ENCODE results near the gene TPST1. TPM values are rescaled to one million over a fixed set of nuclear protein-coding genes. Genes with fewer than 3 reads are reported as not detected.
"Not testable (repeated sequence)": the region's sequence is repeated elsewhere in the genome, so short reads cannot be mapped to it uniquely, and the experiment has no call there.

TPST1 gene
- total RNA-seq, 4 donors from 2014 or later, result 24.5 to 60.4 (median 28.2) TPM

DNA sequence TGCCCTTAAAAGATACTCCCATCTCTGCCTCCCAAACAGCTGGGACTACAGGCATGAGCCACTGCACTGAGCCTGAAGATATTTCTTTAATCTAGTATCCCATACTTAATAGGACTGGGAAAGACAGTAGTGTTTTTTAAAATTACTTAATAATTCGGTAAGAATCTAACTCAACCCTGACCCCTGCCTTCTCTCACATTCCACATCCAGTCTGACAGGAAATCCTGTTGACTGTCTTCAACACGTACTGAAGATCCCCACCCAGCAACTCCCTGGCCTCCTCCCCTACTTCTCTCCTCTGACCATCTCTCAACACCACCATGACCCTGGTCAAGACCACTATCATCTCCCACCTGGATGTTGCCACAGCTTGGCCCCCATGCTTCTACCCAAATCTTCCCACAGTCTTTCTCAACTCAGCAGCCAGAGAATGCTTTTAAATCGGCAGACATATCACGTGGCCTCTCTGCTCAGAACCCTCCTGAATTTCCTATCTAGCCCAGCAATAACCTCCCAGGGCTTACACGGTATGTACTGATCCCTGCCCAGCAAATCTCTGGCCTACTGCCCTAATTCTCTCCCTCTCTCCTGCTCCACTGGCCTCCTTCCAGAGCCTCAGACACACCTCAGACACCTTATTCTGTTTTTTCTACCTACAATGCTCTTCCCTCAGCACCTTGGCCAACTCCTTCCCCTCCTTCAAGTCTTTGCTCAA, 180.2 kb downstream of the TPST1 start:
- H3K36me3 ChIP-seq, result not testable (repeated sequence)

DNA sequence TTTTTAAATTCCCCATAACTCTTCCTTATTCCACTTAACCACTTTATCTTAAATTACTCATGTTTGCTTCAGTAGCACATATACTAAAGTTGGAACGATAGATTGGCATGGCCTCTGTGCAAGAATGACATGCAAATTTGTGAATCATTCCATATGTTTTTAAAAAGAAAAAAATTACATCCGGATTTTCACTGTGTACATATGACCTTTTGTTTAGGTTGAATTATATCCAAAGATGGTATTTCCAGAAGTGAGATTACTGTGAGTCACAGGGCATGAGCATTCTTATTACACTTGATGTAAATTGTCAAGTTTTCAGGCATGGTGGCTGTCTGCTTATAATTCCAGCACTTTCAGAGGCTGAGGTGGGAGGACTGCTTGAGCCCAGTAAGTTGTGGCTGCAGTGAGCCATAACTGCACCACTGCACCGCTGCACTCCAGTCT, 190.0 kb downstream of the TPST1 start:
- H3K36me3 ChIP-seq; H3K27me3 ChIP-seq; DNase-seq; H3K9me3 ChIP-seq; H3K4me1 ChIP-seq; H3K4me3 ChIP-seq (replicated peaks in 1 of 3); intact Hi-C loops (cut with DNase I); H3K27ac ChIP-seq: not testable (repeated sequence)
- 81 to 90% methylated on average over 3 of the region's 3 CpGs for WGBS, 2 donors

More for the DNA sequence above, 180.2 kb downstream of the TPST1 start:
- H3K27me3 ChIP-seq; H3K4me3 ChIP-seq (replicated peaks in 1 of 3); intact Hi-C loops (cut with DNase I); H3K4me1 ChIP-seq; H3K27ac ChIP-seq; H3K9me3 ChIP-seq: not testable (repeated sequence)
- WGBS, 2 donors, result 56 to 57% methylated on average over 5 of the region's 5 CpGs
- DNase-seq, result peak; percentile 46 to 51

DNA sequence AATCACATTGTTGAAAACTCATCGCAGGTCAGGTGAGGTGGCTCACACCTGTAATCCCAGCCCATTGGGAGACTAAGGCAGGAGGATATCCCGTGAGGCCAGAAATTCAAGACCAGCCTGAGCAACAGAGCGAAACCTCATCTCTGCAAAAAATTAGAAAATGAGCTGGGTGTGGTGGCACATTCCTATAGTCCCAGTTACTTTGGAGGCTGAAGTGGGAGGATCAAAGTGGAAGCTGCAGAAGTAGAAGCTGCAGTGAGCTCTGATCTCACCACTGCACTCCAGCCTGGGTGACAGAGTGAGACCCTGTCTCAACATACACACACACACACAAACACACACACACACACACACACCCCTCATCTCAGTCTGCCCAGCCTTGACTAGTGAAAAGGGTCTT, 190.9 kb downstream of the TPST1 start:
- WGBS, 2 donors, result 96 to 100% methylated on average over 3 of the region's 3 CpGs
- H3K27me3 ChIP-seq; intact Hi-C loops (cut with DNase I): not testable (repeated sequence)

GRCh38 chr7:66398841-66399240, 193.7 kb downstream of the TPST1 start:
- 88 to 95% methylated on average over 5 of the region's 5 CpGs for WGBS, 2 donors
- H3K4me3 ChIP-seq (replicated peaks in 1 of 3); H3K4me1 ChIP-seq; DNase-seq; H3K9me3 ChIP-seq; intact Hi-C loops (cut with DNase I); H3K27me3 ChIP-seq; H3K27ac ChIP-seq; H3K36me3 ChIP-seq: not testable (repeated sequence)

More for the DNA sequence above, 190.9 kb downstream of the TPST1 start:
- H3K9me3 ChIP-seq; H3K4me3 ChIP-seq (replicated peaks in 1 of 3); H3K4me1 ChIP-seq; H3K27ac ChIP-seq; DNase-seq; H3K36me3 ChIP-seq: not testable (repeated sequence)

- Histone ChIP-seq H3K9me3 (no peaks in the 10 kb centered on the region), H3K27me3 (no peaks in the 10 kb centered on the region), H3K27ac (no peak overlapping the region), H3K4me3 (replicated peaks in 1 of 3) (no peak overlapping the region), H3K36me3 (no peaks in the 10 kb centered on the region), H3K4me1 (no peaks in the 10 kb centered on the region)
- intact Hi-C loops (cut with DNase I), result no loop called here
- no peak for TF ChIP-seq POLR2A (IDR thresholded peaks at IDR 0.05)
- TF ChIP-seq CTCF (IDR thresholded peaks at IDR 0.05), result no peak
- DNase-seq, result no peak
Measured at GRCh38 chr7:66399566-66399965, 194.4 kb downstream of the TPST1 start.

DNA sequence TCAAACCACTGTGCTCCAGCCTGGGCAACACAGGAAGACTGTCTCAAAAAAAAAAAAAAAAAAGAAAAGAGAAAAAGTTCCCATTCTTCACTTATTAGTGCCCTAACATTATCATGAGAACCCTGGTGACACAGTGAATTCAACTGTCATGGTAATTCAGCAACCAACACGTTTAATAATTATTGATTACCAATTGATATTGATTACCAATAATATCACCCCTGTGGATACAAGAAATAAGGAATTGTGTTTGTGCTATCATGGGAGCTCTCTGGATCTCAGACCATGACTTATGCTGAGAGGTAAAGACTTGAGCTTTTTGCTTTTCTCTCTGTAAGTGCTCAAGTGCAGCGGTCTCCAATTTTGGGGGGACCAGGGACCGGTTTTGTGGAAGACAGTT, 195.3 kb downstream of the TPST1 start:
- TF ChIP-seq POLR2A (IDR thresholded peaks at IDR 0.05), result no peak
- TF ChIP-seq CTCF (IDR thresholded peaks at IDR 0.05), result no peak
- Histone ChIP-seq H3K9me3 (no peaks in the 10 kb centered on the region), H3K27ac (no peak overlapping the region), H3K4me1 (no peaks in the 10 kb centered on the region), H3K36me3 (no peaks in the 10 kb centered on the region), H3K27me3 (no peaks in the 10 kb centered on the region), H3K4me3 (replicated peaks in 1 of 3) (no peak overlapping the region)
- 93 to 94% methylated on average over 3 of the region's 3 CpGs for WGBS, 2 donors
- intact Hi-C loops (cut with DNase I), result no loop called here
- no peak for DNase-seq

GRCh38 chr7:66401126-66401525, 196.0 kb downstream of the TPST1 start:
- intact Hi-C loops (cut with DNase I); DNase-seq; H3K4me1 ChIP-seq; H3K9me3 ChIP-seq; H3K4me3 ChIP-seq (replicated peaks in 1 of 3); H3K27ac ChIP-seq; H3K36me3 ChIP-seq; H3K27me3 ChIP-seq: not testable (repeated sequence)
- 97 to 98% methylated on average over 4 of the region's 4 CpGs for WGBS, 2 donors

- WGBS, 2 donors, result 96 to 100% methylated on average over 3 of the region's 3 CpGs
- H3K36me3 ChIP-seq; intact Hi-C loops (cut with DNase I); H3K4me3 ChIP-seq (replicated peaks in 1 of 3); H3K27ac ChIP-seq; DNase-seq; H3K9me3 ChIP-seq; H3K27me3 ChIP-seq; H3K4me1 ChIP-seq: not testable (repeated sequence)
Measured at GRCh38 chr7:66401932-66402331, 196.8 kb downstream of the TPST1 start.

All from thyroid gland (tissue), 4 donors.